ENCODE data around the gene LCE1A. TPM values are rescaled to one million over a fixed set of nuclear protein-coding genes. Genes with fewer than 3 reads are reported as not detected.

LCE1A gene
- polyA plus RNA-seq, 1 of the 3 experiments (the other 2 are of a cell fraction), result not detected

DNA sequence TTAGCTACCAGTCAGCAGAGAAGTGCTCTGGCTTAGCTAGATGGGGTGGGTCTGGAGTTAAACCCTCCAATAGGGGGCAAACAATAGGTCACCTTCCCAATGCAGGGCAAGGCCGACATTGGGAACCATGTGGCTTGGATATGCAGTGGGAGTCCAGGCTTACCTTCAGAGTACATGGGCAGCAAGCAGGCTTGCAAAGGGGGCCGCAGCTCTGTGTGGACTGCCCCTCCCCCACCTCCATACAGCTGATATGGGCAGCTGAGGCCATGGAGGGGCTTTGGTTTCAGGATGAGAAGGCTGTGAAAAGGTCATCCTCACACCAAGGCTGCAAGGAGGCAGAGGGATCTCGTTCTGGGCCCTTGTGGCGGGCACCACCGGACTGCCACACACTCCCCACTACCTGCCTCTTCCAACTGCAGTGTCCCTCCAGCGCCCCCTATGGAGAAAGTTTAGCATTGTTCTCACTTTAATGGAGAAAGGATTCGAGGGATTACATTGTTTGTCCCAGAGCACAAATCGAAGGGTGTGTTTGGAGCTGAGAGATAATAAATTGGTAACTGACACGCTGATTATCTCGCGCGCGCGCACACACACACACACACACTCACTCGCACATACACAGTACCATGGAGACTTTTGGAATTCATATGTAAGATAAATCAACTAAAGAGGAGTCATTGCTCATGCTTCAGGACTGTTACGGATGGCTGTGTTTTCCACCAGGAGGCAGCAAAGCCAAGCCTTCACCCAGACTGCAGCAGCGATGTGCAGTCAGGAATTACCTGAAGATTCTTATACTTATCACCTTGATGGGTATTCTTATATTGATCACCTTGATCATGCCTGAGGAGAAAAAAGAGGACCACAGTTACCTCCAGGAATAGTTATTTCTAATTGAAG is 43.8 kb downstream of the LCE1A start:
- no peaks in the 10 kb centered on the region for H3K9me2 ChIP-seq
- no peaks in the 10 kb centered on the region; the same call in 1 of the 2 replicates for H3K27me3 ChIP-seq (ENCODE audit: insufficient read depth)
- ChIA-PET CTCF (interaction anchor here (0.8 to 2.4 kb wide), 10 partner anchors 10 to 353 kb away, joined by 3 to 21 read pairs (median 5); partner anchors contain the start of gene LCE7A), POLR2A (no interaction called here)
- H3K4me2 ChIP-seq, result 0 out of 2 replicates have a peak overlapping the region, but pooled peaks have one; percentile 25
- H3K4me3 ChIP-seq (ENCODE audit: low read depth in 2 of 2, low read length in 1 of 2), result peak overlapping the region in 1 of 2 experiments; percentile 46; a peak in 1 of 4 replicates
- H3K36me3 ChIP-seq (replicated peaks in 1 of 2; ENCODE audit: control insufficient read depth in 1 of 2, insufficient read depth in 2 of 2, low read length in 1 of 2), result no peaks in the 10 kb centered on the region
- TF ChIP-seq SMC3 (IDR thresholded peaks at IDR 0.05; ENCODE audit: low read depth, low read length) (peak; percentile 71), RAD21 (IDR thresholded peaks at IDR 0.05; ENCODE audit: low read length) (peak; percentile 61), ZBTB33 (IDR thresholded peaks at IDR 0.05; ENCODE audit: borderline replicate concordance, low read depth) (no peak)
- TF ChIP-seq, protein P1, sequence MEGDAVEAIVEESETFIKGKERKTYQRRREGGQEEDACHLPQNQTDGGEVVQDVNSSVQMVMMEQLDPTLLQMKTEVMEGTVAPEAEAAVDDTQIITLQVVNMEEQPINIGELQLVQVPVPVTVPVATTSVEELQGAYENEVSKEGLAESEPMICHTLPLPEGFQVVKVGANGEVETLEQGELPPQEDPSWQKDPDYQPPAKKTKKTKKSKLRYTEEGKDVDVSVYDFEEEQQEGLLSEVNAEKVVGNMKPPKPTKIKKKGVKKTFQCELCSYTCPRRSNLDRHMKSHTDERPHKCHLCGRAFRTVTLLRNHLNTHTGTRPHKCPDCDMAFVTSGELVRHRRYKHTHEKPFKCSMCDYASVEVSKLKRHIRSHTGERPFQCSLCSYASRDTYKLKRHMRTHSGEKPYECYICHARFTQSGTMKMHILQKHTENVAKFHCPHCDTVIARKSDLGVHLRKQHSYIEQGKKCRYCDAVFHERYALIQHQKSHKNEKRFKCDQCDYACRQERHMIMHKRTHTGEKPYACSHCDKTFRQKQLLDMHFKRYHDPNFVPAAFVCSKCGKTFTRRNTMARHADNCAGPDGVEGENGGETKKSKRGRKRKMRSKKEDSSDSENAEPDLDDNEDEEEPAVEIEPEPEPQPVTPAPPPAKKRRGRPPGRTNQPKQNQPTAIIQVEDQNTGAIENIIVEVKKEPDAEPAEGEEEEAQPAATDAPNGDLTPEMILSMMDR (IDR thresholded peaks at IDR 0.05), result peak; percentile 86
- 21% methylated on average over 17 of the region's 17 CpGs for WGBS (ENCODE audit: low lambda C conversion rate)
- no peaks in the 10 kb centered on the region for H4K20me1 ChIP-seq (ENCODE audit: insufficient read depth)
- peaks cover 0 to 3% of the 10 kb centered on the region in 2 experiments; a peak in 1 of 4 replicates for H3K4me1 ChIP-seq (ENCODE audit: control insufficient read depth in 1 of 2, insufficient read depth in 2 of 2, low read depth in 1 of 2, low read length in 1 of 2)
- H3K79me2 ChIP-seq (ENCODE audit: insufficient read depth), result no peaks in the 10 kb centered on the region
- no peak overlapping the region for H3K9ac ChIP-seq
- DNase-seq, result no peak
- no peaks in the 10 kb centered on the region for H3K9me3 ChIP-seq
- no peak overlapping the region for H3K27ac ChIP-seq (ENCODE audit: low read depth in 2 of 2, low read length in 1 of 2)
- peaks cover 14% of the 10 kb centered on the region for H3F3A ChIP-seq (replicated peaks; ENCODE audit: insufficient read depth)
- H2AFZ ChIP-seq (ENCODE audit: low read depth), result no peak overlapping the region

DNA sequence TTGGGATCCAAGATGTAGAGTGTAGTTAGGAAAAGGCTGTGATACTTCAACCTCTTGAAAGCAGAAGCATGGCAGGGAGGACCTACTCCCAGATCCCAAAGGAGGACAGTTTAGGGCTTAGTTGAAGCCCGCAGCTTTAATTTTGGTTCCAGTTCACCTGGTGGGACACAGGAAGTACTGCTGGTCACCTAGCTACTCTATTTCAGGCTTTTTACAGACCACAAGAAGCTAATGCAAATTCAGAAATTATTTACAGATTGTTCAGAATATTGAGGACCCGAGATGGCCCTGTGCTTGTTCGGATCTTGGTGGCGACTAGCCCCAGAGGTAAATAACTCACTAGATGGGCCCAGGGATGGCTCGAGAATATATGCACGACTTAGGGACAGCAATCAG is 44.5 kb downstream of the LCE1A start:
- Histone ChIP-seq H3F3A (replicated peaks; ENCODE audit: insufficient read depth) (peaks cover 14% of the 10 kb centered on the region), H3K36me3 (replicated peaks in 1 of 2; ENCODE audit: control insufficient read depth in 1 of 2, insufficient read depth in 2 of 2, low read length in 1 of 2) (no peaks in the 10 kb centered on the region), H3K4me3 (ENCODE audit: low read depth in 2 of 2, low read length in 1 of 2) (no peak overlapping the region), H2AFZ (ENCODE audit: low read depth) (peak overlapping the region; percentile 43), H3K4me2 (0 out of 2 replicates have a peak overlapping the region, but pooled peaks have one; percentile 25), H3K27ac (ENCODE audit: low read depth in 2 of 2, low read length in 1 of 2) (no peak overlapping the region), H3K9ac (no peak overlapping the region), H3K9me3 (no peaks in the 10 kb centered on the region), H4K20me1 (ENCODE audit: insufficient read depth) (no peaks in the 10 kb centered on the region), H3K79me2 (ENCODE audit: insufficient read depth) (no peaks in the 10 kb centered on the region), H3K27me3 (ENCODE audit: insufficient read depth) (no peaks in the 10 kb centered on the region; the same call in 1 of the 2 replicates), H3K9me2 (no peaks in the 10 kb centered on the region), H3K4me1 (ENCODE audit: control insufficient read depth in 1 of 2, insufficient read depth in 2 of 2, low read depth in 1 of 2, low read length in 1 of 2) (peaks cover 0 to 3% of the 10 kb centered on the region in 2 experiments; a peak in 1 of 4 replicates)
- no peak for DNase-seq
- WGBS (ENCODE audit: low lambda C conversion rate), result 16% methylated on average over 6 of the region's 6 CpGs
- TF ChIP-seq IRF3 (IDR thresholded peaks at IDR 0.05; ENCODE audit: low read depth, low read length), result no peak
- TF ChIP-seq TEAD4 (IDR thresholded peaks at IDR 0.05; ENCODE audit: borderline replicate concordance, insufficient read depth), result no peak
- no peak for TF ChIP-seq FOSL2 (IDR thresholded peaks at IDR 0.05; ENCODE audit: borderline replicate concordance, low read depth)
- no peak for TF ChIP-seq GABPA (IDR thresholded peaks at IDR 0.05; ENCODE audit: low read depth)
- no peak for TF ChIP-seq CHD2 (IDR thresholded peaks at IDR 0.05; ENCODE audit: low read length, partially characterized antibody)
- no peak for TF ChIP-seq FOXM1 (IDR thresholded peaks at IDR 0.05; ENCODE audit: low read depth)
- no peak for TF ChIP-seq FOXJ3 (CRISPR knock-in tag; IDR thresholded peaks at IDR 0.05)
- ChIA-PET CTCF (interaction anchor here (0.8 to 2.4 kb wide), 4 partner anchors 11 to 321 kb away, joined by 3 to 12 read pairs (median 8); partner anchors contain the start of gene LCE7A), POLR2A (no interaction called here)
